Bronchial epithelial cell (primary cell): ENCODE results near the gene ERP27. TPM values are rescaled to one million over a fixed set of nuclear protein-coding genes. Genes with fewer than 3 reads are reported as not detected.

Experiments used
- DNase-seq: peaks from one replicate; pipeline ENCODE4 v3.0.0-alpha.2; 2010; ENCODE audit warnings: low read depth
- FAIRE-seq: peaks from 2 replicates; lab custom pipeline; 2011; peaks lifted over from hg19 to GRCh38; lab: Jason Lieb, UNC
- H3K27me3 ChIP-seq: 2 replicates; pipeline ENCODE4 v1.5.1; 2011; ENCODE audit warnings: low read length; ENCODE audit not compliant: control insufficient read depth, insufficient read depth
- H3K36me3 ChIP-seq: 2 replicates; pipeline ENCODE4 v1.5.1; 2011; ENCODE audit warnings: low read length; ENCODE audit not compliant: control insufficient read depth, insufficient read depth
- H3K4me3 ChIP-seq: 2 replicates; pipeline ENCODE4 v1.5.1; 2011; ENCODE audit warnings: mild to moderate bottlenecking, low read depth, low read length, control low read depth
- total RNA-seq: library from RNA; depleted of rRNA; stranded (reverse); fragments of >200 nt; gene quantifications from 2 replicates; pipeline ENCODE4 v1.2.1, GENCODE V29; 2014
- TF ChIP-seq, protein P1 (sequence below): IDR thresholded peaks from 2 replicates; pipeline ENCODE4 v1.5.1; 2011; ENCODE audit warnings: mild to moderate bottlenecking, moderate library complexity, low read length, control low read depth, inconsistent platforms; ENCODE audit not compliant: insufficient read depth, severe bottlenecking

The ERP27 gene
- total RNA-seq, 1 donor from 2014 or later, result not detected

GRCh38 chr12:14903386-14904098 is 34.8 kb downstream of the ERP27 start:
- H3K36me3 ChIP-seq, result no peaks in the 10 kb centered on the region
- TF ChIP-seq, protein P1, sequence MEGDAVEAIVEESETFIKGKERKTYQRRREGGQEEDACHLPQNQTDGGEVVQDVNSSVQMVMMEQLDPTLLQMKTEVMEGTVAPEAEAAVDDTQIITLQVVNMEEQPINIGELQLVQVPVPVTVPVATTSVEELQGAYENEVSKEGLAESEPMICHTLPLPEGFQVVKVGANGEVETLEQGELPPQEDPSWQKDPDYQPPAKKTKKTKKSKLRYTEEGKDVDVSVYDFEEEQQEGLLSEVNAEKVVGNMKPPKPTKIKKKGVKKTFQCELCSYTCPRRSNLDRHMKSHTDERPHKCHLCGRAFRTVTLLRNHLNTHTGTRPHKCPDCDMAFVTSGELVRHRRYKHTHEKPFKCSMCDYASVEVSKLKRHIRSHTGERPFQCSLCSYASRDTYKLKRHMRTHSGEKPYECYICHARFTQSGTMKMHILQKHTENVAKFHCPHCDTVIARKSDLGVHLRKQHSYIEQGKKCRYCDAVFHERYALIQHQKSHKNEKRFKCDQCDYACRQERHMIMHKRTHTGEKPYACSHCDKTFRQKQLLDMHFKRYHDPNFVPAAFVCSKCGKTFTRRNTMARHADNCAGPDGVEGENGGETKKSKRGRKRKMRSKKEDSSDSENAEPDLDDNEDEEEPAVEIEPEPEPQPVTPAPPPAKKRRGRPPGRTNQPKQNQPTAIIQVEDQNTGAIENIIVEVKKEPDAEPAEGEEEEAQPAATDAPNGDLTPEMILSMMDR, result no peak
- H3K4me3 ChIP-seq, result no peak overlapping the region
- no peak for FAIRE-seq
- H3K27me3 ChIP-seq, result no peaks in the 10 kb centered on the region
- DNase-seq, result no peak

GRCh38 chr12:14902465-14902864 is 35.9 kb downstream of the ERP27 start:
- FAIRE-seq (no peak), DNase-seq (no peak)
- Histone ChIP-seq H3K27me3 (no peaks in the 10 kb centered on the region), H3K4me3 (no peak overlapping the region), H3K36me3 (no peaks in the 10 kb centered on the region)
- TF ChIP-seq, protein P1, result no peak

DNA sequence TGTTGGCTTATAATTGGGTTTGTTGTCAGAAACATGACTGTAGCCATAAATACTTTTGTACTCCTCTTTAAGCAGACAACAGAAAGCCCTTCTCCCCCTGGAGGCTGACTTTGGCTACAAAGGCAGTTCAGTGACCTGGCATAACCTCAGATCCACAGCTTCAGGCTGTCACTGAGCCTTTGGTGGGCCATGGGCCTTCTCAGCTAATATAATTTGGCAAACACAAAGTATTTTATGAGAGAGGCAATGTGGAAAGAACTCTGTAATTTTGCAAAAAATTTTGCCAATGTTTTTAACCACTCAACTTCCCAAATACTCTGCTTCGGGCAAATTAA is 37.1 kb downstream of the ERP27 start:
- FAIRE-seq, result no peak
- Histone ChIP-seq H3K27me3 (no peaks in the 10 kb centered on the region), H3K4me3 (no peak overlapping the region), H3K36me3 (no peaks in the 10 kb centered on the region)
- DNase-seq, result no peak
- TF ChIP-seq, protein P1, result no peak

- Histone ChIP-seq H3K27me3 (no peaks in the 10 kb centered on the region), H3K4me3 (no peak overlapping the region), H3K36me3 (no peaks in the 10 kb centered on the region)
- DNase-seq, result no peak
- no peak for FAIRE-seq
- TF ChIP-seq, protein P1, result no peak
Observed at GRCh38 chr12:14900521-14901227, 37.7 kb downstream of the ERP27 start.

GRCh38 chr12:14896521-14897169 is 41.7 kb downstream of the ERP27 start:
- Histone ChIP-seq H3K36me3 (no peaks in the 10 kb centered on the region), H3K4me3 (no peak overlapping the region), H3K27me3 (no peaks in the 10 kb centered on the region)
- TF ChIP-seq, protein P1, result no peak
- DNase-seq, result no peak
- FAIRE-seq, result no peak
